NCI-H1092 (cell line): ENCODE measurements around the gene UBE2L3.
"Not testable (repeated sequence)": the region's sequence is repeated elsewhere in the genome, so short reads cannot be mapped to it uniquely, and the experiment has no call there.

ENCODE experiments used
- DNase-seq: peaks from one replicate; lab custom pipeline; 2025; lab: John Stamatoyannopoulos, UW

Gene UBE2L3

DNA sequence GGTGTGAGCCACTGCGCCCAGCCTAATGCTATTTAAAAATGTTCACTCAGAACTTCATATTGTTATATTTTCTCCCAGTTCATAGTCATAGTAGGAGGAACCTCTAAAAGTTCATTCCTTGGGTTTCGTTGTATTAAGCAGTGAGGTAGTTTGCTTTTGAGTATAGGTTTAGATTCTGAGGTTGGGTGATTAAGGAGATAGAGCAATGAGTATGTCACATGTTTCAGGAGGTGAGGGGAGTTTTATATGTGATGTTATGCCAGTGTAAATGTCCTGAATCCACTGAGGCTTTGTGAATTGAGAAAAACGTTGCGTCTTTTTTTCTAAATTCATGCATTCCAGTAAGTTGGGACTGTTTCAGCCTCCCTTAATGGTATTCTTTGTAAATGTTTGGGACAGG is 4.2 kb downstream of the UBE2L3 start:
- DNase-seq: no peak

DNA sequence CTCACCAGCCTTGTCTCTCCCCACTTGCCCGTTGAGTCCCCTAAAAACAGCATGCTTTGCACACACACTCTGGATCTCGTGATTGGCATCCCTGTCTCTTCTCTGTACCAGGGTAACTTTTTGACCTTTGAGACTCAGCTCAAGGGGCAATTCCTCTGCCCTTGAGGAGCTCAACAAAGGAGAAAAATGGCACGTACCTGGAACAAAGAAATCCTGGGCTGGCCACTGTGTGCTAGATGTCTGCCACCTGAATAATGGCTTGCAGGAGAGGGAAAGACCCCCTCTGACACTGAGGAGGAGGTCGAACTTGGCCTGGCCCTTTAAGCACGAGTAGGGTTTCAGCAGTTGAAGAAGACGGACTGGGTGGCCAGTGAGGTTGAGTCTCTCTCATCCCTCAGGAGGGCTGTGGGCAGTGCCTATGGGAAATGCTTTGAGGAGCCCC is 5.8 kb downstream of the UBE2L3 start:
- no peak for DNase-seq

DNA sequence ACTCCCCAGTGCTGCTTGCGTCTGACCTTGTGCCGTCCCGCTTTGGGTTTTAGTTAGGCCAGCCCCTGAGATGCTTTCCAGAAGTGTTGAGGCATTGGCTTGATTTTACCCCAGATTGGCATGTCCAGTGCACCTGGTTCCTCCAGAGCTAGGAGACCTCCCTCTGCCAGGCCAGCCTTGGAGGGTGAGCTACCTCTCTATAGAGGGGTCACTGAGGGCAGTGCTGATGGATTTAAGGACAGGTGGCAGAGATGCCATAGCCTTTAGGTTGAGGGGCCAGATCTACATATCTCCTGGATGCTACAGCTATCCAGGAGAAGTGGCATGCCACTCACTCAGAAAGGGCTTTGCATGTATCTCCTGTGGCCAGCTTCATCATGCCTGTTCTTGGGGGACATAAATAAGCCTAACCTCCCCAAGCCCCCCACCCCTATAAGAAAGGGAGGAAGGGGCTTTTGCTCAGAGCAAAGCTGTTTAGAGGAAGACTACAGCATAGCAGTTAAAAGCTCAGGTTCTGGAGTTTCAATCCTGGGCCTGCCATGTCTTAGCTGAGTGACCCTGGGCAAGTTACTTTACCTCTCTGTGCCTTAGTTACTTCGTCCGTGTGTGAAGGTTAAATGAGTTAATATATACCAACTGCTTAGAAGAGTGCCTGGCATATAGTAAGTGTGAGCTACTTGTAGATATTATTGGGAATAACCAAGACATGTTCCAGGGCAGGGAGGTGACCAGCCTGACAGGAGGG is 6.4 kb downstream of the UBE2L3 start:
- DNase-seq: no peak

DNA sequence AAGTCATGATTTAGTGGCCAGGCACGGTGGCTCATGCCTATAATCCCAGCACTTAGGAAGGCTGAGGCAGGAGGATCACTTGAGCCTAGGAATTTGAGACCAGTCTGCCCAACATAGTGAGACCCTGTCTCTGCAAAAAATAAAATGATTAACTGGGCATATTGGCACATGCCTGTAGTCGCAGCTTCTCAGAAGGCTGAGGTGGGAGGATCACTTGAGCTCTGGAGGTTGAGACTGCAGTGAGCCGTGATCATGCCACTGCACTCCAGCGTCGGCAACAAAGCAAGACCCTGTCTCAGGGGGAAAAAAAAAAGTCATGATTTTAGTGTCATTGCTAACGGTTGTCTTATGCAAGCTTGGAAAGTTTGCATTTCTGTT is 11.9 kb downstream of the UBE2L3 start:
- DNase-seq: no peak

GRCh38 chr22:21580623-21581007 is 13.1 kb downstream of the UBE2L3 start:
- DNase-seq: not testable (repeated sequence)

GRCh38 chr22:21581009-21581713 is 13.6 kb downstream of the UBE2L3 start:
- not testable (repeated sequence) for DNase-seq

GRCh38 chr22:21582801-21583740 is 15.6 kb downstream of the UBE2L3 start:
- DNase-seq: no peak

DNA sequence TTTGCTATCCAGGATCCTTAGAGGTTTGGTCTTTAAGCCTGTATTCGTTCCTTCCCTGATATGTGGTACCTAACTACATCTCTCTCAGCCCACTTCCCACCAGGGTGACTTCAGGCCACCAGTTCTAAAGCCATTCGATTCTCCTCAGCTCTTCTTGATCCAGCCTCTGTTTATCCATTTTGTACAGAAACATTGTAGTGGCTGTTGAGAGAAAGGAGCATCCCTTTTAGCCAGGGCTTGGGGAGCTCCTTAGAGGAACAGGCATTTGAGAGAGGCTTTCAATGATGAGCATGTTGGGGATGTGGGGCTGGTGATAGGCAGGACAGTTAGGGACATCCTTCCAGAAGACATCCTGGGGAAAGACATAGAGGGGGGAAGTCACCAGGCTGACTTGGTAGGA is 17.9 kb downstream of the UBE2L3 start:
- DNase-seq: no peak

- DNase-seq: no peak
Measured at GRCh38 chr22:21587803-21588611, 20.5 kb downstream of the UBE2L3 start.

GRCh38 chr22:21589396-21589795 is 21.9 kb downstream of the UBE2L3 start:
- no peak for DNase-seq

- DNase-seq: no peak
Measured at GRCh38 chr22:21590809-21591641, 23.5 kb downstream of the UBE2L3 start.

- DNase-seq: no peak
Measured at GRCh38 chr22:21591695-21592094, 24.2 kb downstream of the UBE2L3 start.

DNA sequence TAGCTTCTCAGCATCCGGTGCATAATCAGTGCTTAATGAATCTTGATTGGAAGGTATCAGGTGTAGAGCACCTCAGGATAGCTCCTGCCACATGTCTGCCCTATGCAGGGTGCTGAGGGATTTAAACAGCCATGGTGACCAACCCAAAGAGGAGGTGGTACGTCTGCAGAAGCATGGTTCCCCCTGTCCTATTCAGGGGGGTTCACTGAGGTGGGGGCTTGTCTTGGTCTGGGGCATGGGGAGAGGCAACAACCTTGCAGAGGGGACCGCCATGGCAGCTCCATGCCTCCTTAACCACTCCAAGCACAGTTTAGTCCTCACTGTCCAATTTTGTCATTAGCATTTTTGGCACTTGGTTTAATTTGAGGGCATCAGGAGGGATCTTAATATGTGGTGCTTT is 24.9 kb downstream of the UBE2L3 start:
- DNase-seq: no peak

DNA sequence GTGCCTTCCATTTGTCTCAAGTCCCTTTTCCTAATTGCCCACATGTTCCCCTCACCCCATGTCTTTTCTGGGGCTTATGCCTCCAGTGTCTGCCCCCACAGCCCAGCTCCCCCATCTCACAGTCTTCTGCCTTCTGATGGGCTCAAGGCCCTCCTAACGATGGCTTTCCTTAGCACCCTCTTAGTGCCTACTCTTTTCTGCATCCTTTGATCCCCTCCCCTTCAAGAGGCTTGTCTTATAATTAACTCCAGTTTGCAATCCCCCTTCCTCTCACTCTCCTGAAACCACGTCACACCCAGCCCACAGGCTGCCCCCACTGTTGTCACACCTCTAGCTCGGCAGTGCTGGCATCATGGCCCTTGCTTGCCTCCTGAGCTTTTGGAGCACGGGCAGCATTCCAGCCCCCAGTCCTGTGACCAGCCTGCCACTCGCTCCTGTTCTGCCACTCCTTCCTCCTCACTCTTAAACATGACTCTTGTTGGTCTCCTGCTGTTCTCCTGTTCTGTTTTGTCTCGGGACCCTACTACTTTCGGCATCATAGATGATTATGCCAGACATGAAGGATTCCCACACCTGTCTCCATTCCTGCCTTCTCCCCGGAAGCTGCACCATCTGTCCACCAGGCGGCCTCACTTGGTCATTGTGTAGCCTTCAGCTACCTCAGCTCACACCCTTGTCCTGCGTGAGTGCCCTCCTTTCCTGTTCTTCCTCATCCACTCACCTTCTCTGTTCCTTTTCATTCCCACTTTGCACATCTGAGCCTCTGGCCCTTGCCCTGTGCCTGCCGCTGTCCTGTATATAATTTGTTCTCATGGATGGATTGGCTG is 26.1 kb downstream of the UBE2L3 start:
- DNase-seq: no peak

DNA sequence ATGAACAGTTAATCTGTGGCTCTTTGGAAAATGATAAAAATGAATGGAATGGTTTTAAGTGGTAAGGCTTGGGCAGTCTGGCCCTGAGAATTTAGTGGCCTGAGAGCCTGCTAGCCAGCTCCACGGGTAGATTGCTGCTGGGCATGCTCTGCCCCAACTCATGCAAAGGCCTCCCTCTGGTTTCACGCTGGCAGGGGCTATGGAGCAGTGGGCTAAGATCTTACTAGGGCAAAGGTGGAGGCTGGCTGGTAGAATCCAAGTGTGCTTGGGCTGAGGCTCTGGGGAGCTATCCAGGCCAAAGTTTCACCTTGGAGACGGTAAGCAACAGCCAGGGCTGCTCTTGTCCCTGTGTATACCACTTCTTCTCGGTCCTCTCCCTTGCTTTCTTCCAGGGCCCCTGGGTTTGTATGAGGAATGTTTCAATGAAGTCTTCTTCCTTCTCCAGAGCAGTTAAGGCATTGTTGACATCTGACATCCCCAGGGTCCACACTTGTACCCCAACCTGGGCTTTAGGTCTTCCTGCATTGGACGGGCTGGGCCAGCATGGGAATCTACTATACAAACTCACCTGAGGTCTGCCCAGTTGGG is 27.4 kb downstream of the UBE2L3 start:
- DNase-seq: no peak

DNA sequence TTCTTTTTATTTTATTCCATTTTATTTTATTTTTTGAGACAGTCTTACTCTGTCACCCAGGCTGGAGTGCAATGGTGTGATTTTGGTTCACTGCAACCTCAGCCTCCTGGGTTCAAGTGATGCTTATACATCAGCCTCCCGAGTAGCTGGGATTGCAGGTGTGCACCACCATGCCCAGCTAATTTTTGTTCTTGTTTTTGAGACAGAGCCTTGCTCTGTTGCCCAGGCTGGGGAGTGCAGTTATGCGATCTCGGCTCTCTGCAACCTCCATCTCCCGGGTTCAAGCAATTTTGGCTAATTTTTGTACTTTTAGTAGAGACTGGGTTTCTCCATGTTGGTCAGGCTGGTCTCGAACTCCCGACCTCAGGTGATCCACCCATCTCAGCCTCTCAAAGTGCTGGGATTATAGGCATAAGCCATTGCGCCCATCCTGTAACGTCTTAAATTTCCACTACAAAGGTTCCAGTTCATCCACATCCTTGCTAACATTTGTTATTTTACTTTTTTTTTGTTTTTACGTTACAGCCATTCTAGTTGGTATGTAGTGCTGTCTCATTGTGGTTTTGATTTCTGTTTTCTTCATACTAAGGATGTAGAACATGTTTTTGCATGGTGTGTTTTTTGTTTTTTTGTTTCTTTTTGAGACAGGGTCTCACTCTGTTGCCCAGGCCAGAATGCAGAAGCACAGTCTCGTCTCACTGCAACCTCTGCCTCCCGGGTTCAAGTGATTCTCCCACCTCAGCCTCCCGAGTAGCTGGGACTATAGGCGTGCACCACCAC is 29.0 kb downstream of the UBE2L3 start:
- DNase-seq: not testable (repeated sequence)

- no peak for DNase-seq
Measured at GRCh38 chr22:21598302-21598701, 30.8 kb downstream of the UBE2L3 start.

- DNase-seq: no peak
Measured at GRCh38 chr22:21599053-21599893, 31.8 kb downstream of the UBE2L3 start.
